Measurements from ENCODE around the gene GYS1. TPM values are rescaled to one million over a fixed set of nuclear protein-coding genes. Genes with fewer than 3 reads are reported as not detected.
"Not testable (repeated sequence)": the region's sequence is repeated elsewhere in the genome, so short reads cannot be mapped to it uniquely, and the experiment has no call there.

Gene GYS1
- total and polyA plus RNA-seq, 2 of the 8 experiments (the other 6 are each of a cell fraction or from before 2014, with no cell fraction given), result 30.0 to 38.7 TPM

DNA sequence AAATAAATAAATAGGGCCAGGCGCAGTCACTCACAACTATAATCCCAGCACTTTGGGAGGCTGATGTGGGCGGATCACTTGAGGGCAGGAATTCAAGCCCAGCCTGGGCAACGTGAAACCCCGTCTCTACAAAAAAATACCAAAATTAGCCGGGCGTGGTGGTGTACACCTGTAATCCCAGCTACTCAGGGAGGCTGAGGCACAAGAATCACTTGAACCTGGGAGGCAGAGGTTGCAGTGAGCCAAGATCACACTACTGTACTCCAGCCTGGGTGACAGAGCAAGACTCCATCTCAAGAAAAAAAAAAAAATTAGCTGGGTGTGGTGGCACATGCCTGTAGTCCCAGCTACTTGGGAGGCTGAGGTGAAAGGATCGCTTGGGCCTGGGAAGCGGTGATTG lies 67.2 kb downstream of the GYS1 start:
- not testable (repeated sequence) for H3K56ac ChIP-seq (replicated peaks; ENCODE audit: insufficient read length, low read depth, low read length); H2BK5ac ChIP-seq (ENCODE audit: low read depth, low read length); H2BK12ac ChIP-seq (ENCODE audit: low read depth, low read length); H2BK20ac ChIP-seq (ENCODE audit: low read length); H3K4ac ChIP-seq (replicated peaks; ENCODE audit: insufficient read length, low read depth, low read length); H2BK15ac ChIP-seq (ENCODE audit: low read length); H3K4me1 ChIP-seq (replicated peaks in 1 of 4; ENCODE audit: control insufficient read depth in 3 of 4, insufficient read depth in 4 of 4, low read length in 3 of 4); DNase-seq (ENCODE audit: low read depth in 1 of 2, low spot score in 2 of 2); H2AFZ ChIP-seq (ENCODE audit: low read length); H3K18ac ChIP-seq (ENCODE audit: extremely low read depth, low read length); H3K9ac ChIP-seq (replicated peaks in 1 of 4; ENCODE audit: extremely low read depth in 1 of 4, low read depth in 3 of 4, low read length in 3 of 4); H3K14ac ChIP-seq (ENCODE audit: insufficient read length); H4K8ac ChIP-seq (ENCODE audit: extremely low read depth, insufficient read depth, low read length); H3K23ac ChIP-seq (ENCODE audit: insufficient read length); H4K91ac ChIP-seq (replicated peaks; ENCODE audit: insufficient read length, low read length); H3K9me3 ChIP-seq (ENCODE audit: insufficient read depth in 2 of 2, low read depth in 1 of 2, low read length in 1 of 2); H3K4me2 ChIP-seq (ENCODE audit: insufficient read depth in 1 of 2, low read depth in 2 of 2, low read length in 2 of 2); H3K4me3 ChIP-seq (ENCODE audit: extremely low read depth in 1 of 4, insufficient read depth in 2 of 4, low read depth in 3 of 4, low read length in 4 of 4); H3K79me2 ChIP-seq (ENCODE audit: control insufficient read depth in 1 of 2, insufficient read depth in 2 of 2, low read length in 2 of 2); H3K23me2 ChIP-seq (ENCODE audit: low read depth, low read length); H2AK5ac ChIP-seq (ENCODE audit: low read depth, low read length); H2BK120ac ChIP-seq (replicated peaks; ENCODE audit: low read depth, low read length); H3K27me3 ChIP-seq (replicated peaks in 1 of 4; ENCODE audit: control insufficient read depth in 3 of 4, extremely low read depth in 1 of 4, insufficient read depth in 3 of 4, low read length in 3 of 4); FAIRE-seq; H4K20me1 ChIP-seq (replicated peaks in 1 of 2; ENCODE audit: control insufficient read depth in 1 of 2, insufficient read depth in 2 of 2, low read length in 2 of 2); H3K79me1 ChIP-seq (ENCODE audit: low read depth, low read length); H4K5ac ChIP-seq (ENCODE audit: insufficient read length, low read depth, low read length); H3K27ac ChIP-seq (ENCODE audit: low read depth, low read length)
- 88% methylated on average over 8 of the region's 8 CpGs; no CpG with 5 or more reads in 1 of the 2 experiments for WGBS, 2 experiments (ENCODE audit: extremely low coverage in 1 of 2, insufficient coverage in 1 of 2, insufficient read length in 1 of 2, insufficient replicate concordance in 2 of 2, low coverage in 1 of 2, low lambda C conversion rate in 2 of 2, missing lambda C conversion rate in 1 of 2)
- ChIA-PET CTCF (ENCODE audit: partially characterized antibody) (interaction anchor here (1.0 to 1.8 kb wide), 5 partner anchors 45 to 84 kb away, joined by 3 to 7 read pairs (median 3); partner anchors contain the start of genes GYS1 and RUVBL2), POLR2A (ENCODE audit: partially characterized antibody) (interaction anchor here (0.5 to 6.7 kb wide), 7 partner anchors 9 to 138 kb away, joined by 3 to 29 read pairs (median 5); partner anchors contain the start of genes FTL, GYS1 and RUVBL2)
- peaks cover 0 to 15% (median 8%) of the 10 kb centered on the region in 4 experiments; a peak in 6 of 8 replicates for H3K36me3 ChIP-seq (ENCODE audit: control insufficient read depth in 2 of 4, insufficient read depth in 4 of 4, low read length in 3 of 4)

Data from H1 (cell line).